Central memory CD8-positive, alpha-beta T cell (primary cell): ENCODE results near the gene RNU4-1.
"Not testable (repeated sequence)": the region's sequence is repeated elsewhere in the genome, so short reads cannot be mapped to it uniquely, and the experiment has no call there.

Source experiments
- ATAC-seq: fragments of 150-1000 bp; cut with Tn5 transposase; replicated peaks from 2 replicates; pipeline ENCODE4 v1.10.0; 2022; ENCODE audit warnings: mild to moderate bottlenecking, moderate FRiP score, moderate number of reproducible peaks; ENCODE audit not compliant: poor library complexity, severe bottlenecking; ENCODE audit errors: extremely low read depth
- DNase-seq, 2 donors: peaks; one replicate each; pipeline ENCODE4 v3.0.0; 2021; ENCODE audit warnings: low spot score in 2 of 2
- H3K27ac Mint-ChIP-seq: one replicate; pipeline ENCODE4 v1.8.0; 2022; ENCODE audit warnings: low read depth, mild to moderate bottlenecking, moderate library complexity, mixed read lengths
- H3K27me3 Mint-ChIP-seq: one replicate; pipeline ENCODE4 v1.8.0; 2022; ENCODE audit warnings: mixed read lengths
- H3K36me3 Mint-ChIP-seq: one replicate; pipeline ENCODE4 v1.8.0; 2022; ENCODE audit warnings: mild to moderate bottlenecking, moderate library complexity, mixed read lengths; ENCODE audit not compliant: insufficient read depth
- H3K4me1 Mint-ChIP-seq: one replicate; pipeline ENCODE4 v1.8.0; 2022; ENCODE audit warnings: mixed read lengths
- H3K4me3 Mint-ChIP-seq: one replicate; pipeline ENCODE4 v1.8.0; 2022; ENCODE audit warnings: mild to moderate bottlenecking, moderate library complexity, mixed read lengths
- H3K9me3 Mint-ChIP-seq: one replicate; pipeline ENCODE4 v1.8.0; 2022; ENCODE audit warnings: mixed read lengths

RNU4-1 gene

GRCh38 chr12:120249266-120249874, 43.7 kb downstream of the RNU4-1 start:
- Mint-ChIP-seq H3K4me1 (peaks cover 76% of the 10 kb centered on the region), H3K9me3 (no peaks in the 10 kb centered on the region), H3K27ac (peak overlapping the region; percentile 90), H3K27me3 (no peaks in the 10 kb centered on the region), H3K4me3 (peak overlapping the region; percentile 79), H3K36me3 (peaks cover 32% of the 10 kb centered on the region)
- ATAC-seq (no peak), DNase-seq (no peak)

GRCh38 chr12:120247621-120248030, 45.4 kb downstream of the RNU4-1 start:
- DNase-seq (no peak), ATAC-seq (no peak)
- Mint-ChIP-seq H3K27ac (peak overlapping the region; percentile 90), H3K9me3 (no peaks in the 10 kb centered on the region), H3K36me3 (peaks cover 29% of the 10 kb centered on the region), H3K27me3 (no peaks in the 10 kb centered on the region), H3K4me1 (peaks cover 76% of the 10 kb centered on the region), H3K4me3 (peak overlapping the region; percentile 79)

GRCh38 chr12:120247183-120247582, 45.9 kb downstream of the RNU4-1 start:
- DNase-seq: no peak
- peak overlapping the region; percentile 90 for H3K27ac Mint-ChIP-seq
- peaks cover 26% of the 10 kb centered on the region for H3K36me3 Mint-ChIP-seq
- ATAC-seq: no peak
- H3K4me3 Mint-ChIP-seq: peak overlapping the region; percentile 79
- peaks cover 71% of the 10 kb centered on the region for H3K4me1 Mint-ChIP-seq
- H3K9me3 Mint-ChIP-seq: no peaks in the 10 kb centered on the region
- H3K27me3 Mint-ChIP-seq: no peaks in the 10 kb centered on the region

- H3K9me3 Mint-ChIP-seq, DNase-seq, H3K4me3 Mint-ChIP-seq, H3K27me3 Mint-ChIP-seq, ATAC-seq: not testable (repeated sequence)
- Mint-ChIP-seq H3K27ac (peak overlapping the region; percentile 25), H3K36me3 (peaks cover 21% of the 10 kb centered on the region), H3K4me1 (peaks cover 70% of the 10 kb centered on the region)
These were observed 46.3 kb downstream of the RNU4-1 start for GRCh38 chr12:120246705-120247104.
